Measurements from ENCODE around the gene VTI1A.

VTI1A gene

DNA sequence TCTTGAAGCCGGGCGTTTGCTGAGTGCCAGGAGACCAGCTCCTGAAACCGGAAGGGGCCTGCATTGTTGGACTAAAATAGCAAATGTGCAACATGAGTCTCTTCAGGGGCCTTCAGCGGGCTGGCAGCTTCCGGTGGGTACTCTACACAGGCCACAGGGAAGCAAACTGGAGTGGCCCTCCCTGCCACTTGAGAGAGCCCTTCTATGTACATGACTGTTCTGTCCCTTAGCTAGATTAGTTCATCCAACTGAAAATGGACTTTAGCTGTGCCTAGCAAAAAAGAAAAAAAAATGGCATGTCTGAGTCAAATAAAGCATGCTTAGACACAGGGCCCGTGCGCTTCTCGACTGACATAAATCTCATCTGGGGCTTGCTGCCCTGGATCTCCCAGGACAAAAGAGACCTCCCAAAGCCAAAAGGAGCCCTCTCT, 387.8 kb downstream of the VTI1A start:
- Histone ChIP-seq H3K4me3 (ENCODE audit: low read length) (no peak overlapping the region), H3F3A (ENCODE audit: insufficient read depth, low read length) (no peaks in the 10 kb centered on the region), H3K9ac (ENCODE audit: low read length) (no peak overlapping the region), H3K27me3 (replicated peaks; ENCODE audit: insufficient read depth, low read length) (no peaks in the 10 kb centered on the region), H4K20me1 (ENCODE audit: insufficient read depth, low read length) (no peaks in the 10 kb centered on the region), H2AFZ (ENCODE audit: low read length) (no peak overlapping the region), H3K36me3 (replicated peaks; ENCODE audit: insufficient read depth, low read length) (no peaks in the 10 kb centered on the region), H3K9me2 (replicated peaks; ENCODE audit: insufficient read depth, low read length) (no peaks in the 10 kb centered on the region), H3K4me1 (ENCODE audit: low read length) (no peaks in the 10 kb centered on the region), H3K27ac (ENCODE audit: low read length) (no peak overlapping the region), H3K79me2 (ENCODE audit: low read length) (no peaks in the 10 kb centered on the region), H3K9me3 (replicated peaks; ENCODE audit: insufficient read depth, low read length) (no peaks in the 10 kb centered on the region), H3K4me2 (ENCODE audit: low read depth, low read length) (no peak overlapping the region)
- TF ChIP-seq CTCF (IDR thresholded peaks at IDR 0.05; ENCODE audit: low read length) (no peak), EZH2phosphoT487 (IDR thresholded peaks at IDR 0.05; ENCODE audit: low read length) (no peak), EZH2 (optimal IDR thresholded peaks at IDR 0.05; ENCODE audit: low read depth, low read length) (no peak)
- DNase-seq: no peak

DNA sequence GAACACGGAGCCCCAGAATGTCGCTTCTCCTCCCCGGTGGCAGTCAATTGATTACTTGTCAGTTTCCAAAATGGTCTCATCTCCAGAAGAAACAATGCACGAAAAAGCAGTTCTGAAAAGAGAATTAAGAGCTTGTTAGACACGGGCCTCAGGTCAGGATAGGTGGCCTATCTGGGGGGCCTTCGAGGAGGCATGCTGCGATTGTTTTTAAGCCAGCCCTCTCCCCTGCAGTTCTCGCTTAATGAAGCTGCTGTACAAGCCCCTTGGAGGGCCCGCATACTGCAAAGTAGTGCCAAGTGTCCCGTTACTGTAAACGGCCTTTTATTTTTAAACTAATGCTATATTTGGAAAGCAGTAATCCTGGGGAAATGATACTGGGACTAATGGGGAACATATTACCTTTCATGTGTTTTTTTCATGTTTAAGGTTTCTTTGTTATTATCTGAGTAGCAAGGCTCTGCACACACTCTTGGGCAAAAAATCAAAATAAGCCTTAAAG, 388.3 kb downstream of the VTI1A start:
- DNase-seq: no peak
- H3K9me3 ChIP-seq (replicated peaks; ENCODE audit: insufficient read depth, low read length): no peaks in the 10 kb centered on the region
- H2AFZ ChIP-seq (ENCODE audit: low read length): no peak overlapping the region
- H3K9me2 ChIP-seq (replicated peaks; ENCODE audit: insufficient read depth, low read length): no peaks in the 10 kb centered on the region
- H3K9ac ChIP-seq (ENCODE audit: low read length): no peak overlapping the region
- no peak overlapping the region for H3K4me2 ChIP-seq (ENCODE audit: low read depth, low read length)
- TF ChIP-seq EZH2 (optimal IDR thresholded peaks at IDR 0.05; ENCODE audit: low read depth, low read length) (no peak), CTCF (IDR thresholded peaks at IDR 0.05; ENCODE audit: low read length) (no peak), EZH2phosphoT487 (IDR thresholded peaks at IDR 0.05; ENCODE audit: low read length) (no peak)
- H3K27ac ChIP-seq (ENCODE audit: low read length): no peak overlapping the region
- H3K4me3 ChIP-seq (ENCODE audit: low read length): no peak overlapping the region
- H3K4me1 ChIP-seq (ENCODE audit: low read length): no peaks in the 10 kb centered on the region
- no peaks in the 10 kb centered on the region for H3F3A ChIP-seq (ENCODE audit: insufficient read depth, low read length)
- H3K27me3 ChIP-seq (replicated peaks; ENCODE audit: insufficient read depth, low read length): no peaks in the 10 kb centered on the region
- H3K36me3 ChIP-seq (replicated peaks; ENCODE audit: insufficient read depth, low read length): no peaks in the 10 kb centered on the region
- no peaks in the 10 kb centered on the region for H4K20me1 ChIP-seq (ENCODE audit: insufficient read depth, low read length)
- no peaks in the 10 kb centered on the region for H3K79me2 ChIP-seq (ENCODE audit: low read length)

- Histone ChIP-seq H3K4me3 (ENCODE audit: low read length) (no peak overlapping the region), H3K4me2 (ENCODE audit: low read depth, low read length) (no peak overlapping the region), H3K27me3 (replicated peaks; ENCODE audit: insufficient read depth, low read length) (no peaks in the 10 kb centered on the region), H3K79me2 (ENCODE audit: low read length) (no peaks in the 10 kb centered on the region), H4K20me1 (ENCODE audit: insufficient read depth, low read length) (no peaks in the 10 kb centered on the region), H3K36me3 (replicated peaks; ENCODE audit: insufficient read depth, low read length) (no peaks in the 10 kb centered on the region), H3K9ac (ENCODE audit: low read length) (no peak overlapping the region), H3F3A (ENCODE audit: insufficient read depth, low read length) (no peaks in the 10 kb centered on the region), H2AFZ (ENCODE audit: low read length) (no peak overlapping the region), H3K9me3 (replicated peaks; ENCODE audit: insufficient read depth, low read length) (no peaks in the 10 kb centered on the region), H3K9me2 (replicated peaks; ENCODE audit: insufficient read depth, low read length) (no peaks in the 10 kb centered on the region), H3K27ac (ENCODE audit: low read length) (no peak overlapping the region), H3K4me1 (ENCODE audit: low read length) (no peaks in the 10 kb centered on the region)
- no peak for DNase-seq
- no peak for TF ChIP-seq EZH2phosphoT487 (IDR thresholded peaks at IDR 0.05; ENCODE audit: low read length)
- no peak for TF ChIP-seq EZH2 (optimal IDR thresholded peaks at IDR 0.05; ENCODE audit: low read depth, low read length)
- TF ChIP-seq CTCF (IDR thresholded peaks at IDR 0.05; ENCODE audit: low read length): no peak
Observed at GRCh38 chr10:112835944-112836451, 389.0 kb downstream of the VTI1A start.
